Stimulated activated CD8-positive, alpha-beta memory T cell treated with anti-CD3 and anti-CD28 coated beads, Interleukin-7, amount 100 ng/mL, for 48 hours (primary cell): ENCODE data around the gene CHN1.
A peak's percentile ranks its signal among the peaks of the same experiment; 100 is the strongest.

ENCODE experiments used
- DNase-seq, 2 donors: peaks; one replicate each; pipeline ENCODE4 v3.0.0-alpha.2; 2020; ENCODE audit warnings: low read depth in 1 of 2; ENCODE audit errors: extremely low read depth in 1 of 2

Gene CHN1, protein sequence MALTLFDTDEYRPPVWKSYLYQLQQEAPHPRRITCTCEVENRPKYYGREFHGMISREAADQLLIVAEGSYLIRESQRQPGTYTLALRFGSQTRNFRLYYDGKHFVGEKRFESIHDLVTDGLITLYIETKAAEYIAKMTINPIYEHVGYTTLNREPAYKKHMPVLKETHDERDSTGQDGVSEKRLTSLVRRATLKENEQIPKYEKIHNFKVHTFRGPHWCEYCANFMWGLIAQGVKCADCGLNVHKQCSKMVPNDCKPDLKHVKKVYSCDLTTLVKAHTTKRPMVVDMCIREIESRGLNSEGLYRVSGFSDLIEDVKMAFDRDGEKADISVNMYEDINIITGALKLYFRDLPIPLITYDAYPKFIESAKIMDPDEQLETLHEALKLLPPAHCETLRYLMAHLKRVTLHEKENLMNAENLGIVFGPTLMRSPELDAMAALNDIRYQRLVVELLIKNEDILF

DNA sequence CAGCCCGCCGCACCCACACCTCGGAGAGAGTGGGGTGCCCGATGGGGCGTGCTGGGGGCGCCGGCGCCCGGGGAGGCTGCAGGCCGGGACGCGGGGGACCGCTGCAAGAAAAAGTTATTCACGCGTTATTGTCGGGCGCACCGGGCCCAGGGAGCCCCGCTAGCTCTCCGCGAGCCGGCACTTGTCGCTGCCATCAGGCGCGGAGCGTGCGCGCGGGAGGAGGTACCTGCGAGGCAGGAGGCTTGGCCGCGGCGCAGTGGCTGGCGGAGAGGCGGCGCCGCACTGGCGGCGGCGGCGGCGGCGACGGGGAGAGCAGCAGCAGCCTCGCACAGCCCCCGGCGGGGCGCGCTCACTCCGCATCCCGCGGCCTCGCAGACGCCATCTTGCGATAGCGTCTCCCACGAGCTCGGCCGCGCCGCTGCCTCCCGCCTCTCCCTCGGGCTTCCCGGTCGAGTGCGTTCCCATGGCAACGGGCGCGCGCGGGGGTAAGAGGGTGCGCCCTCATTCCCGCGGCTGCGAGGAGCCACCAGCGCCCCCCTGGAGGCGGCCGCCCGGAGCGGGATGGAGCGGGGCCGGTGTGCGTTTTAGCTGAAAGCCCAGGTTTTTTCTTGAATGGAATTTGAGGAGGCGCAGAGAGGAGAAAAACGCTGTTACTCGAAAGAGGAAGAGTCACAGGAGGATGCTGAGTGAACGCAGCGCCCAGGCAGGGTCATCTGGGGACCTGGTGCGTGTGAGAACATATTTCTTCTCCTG, at the start of gene CHN1:
TSS of gene CHN1 (minus strand) at position 402 of the 753 bp plus-strand sequence. CDS start 469 bp downstream, outside the sequence.
- DNase-seq, result peak; percentile 39 to 43

DNA sequence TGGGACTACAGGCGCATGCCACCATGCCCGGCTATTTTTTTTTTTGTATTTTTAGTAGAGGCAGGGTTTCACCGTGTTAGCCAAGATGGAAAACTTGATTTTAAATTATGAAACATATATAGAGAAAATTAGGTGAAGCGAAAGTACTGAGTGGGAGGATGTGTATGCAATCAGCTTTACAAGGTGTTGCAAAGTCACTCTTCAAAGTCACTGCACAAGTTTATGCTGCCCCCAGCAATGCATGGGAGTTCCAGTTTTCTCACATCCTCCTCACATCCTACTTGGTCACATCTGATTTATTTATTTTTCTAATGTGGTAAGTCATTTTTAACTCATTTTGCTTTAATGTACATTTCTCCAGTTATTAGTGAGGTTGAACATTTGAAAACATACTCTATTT, 49.2 kb upstream of the CHN1 start:
- DNase-seq, result no peak

DNA sequence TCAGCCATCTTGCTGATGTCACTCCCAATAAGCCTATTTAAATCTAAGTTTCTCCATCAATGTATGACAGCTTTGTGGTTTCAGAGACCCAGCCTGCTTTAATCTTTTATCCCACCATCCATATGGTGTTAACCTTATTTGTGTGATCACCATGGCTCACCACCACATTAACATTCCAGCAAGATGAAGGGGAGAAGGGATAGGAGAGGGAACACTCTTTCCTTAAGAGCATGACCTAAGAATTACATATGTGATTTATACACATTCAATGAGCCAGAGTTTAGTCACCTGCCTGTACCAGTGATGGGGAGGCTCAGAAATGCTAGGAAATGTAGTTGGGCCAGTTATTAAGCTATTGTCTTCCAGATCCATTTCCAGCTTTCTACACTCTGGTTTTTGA, 44.5 kb upstream of the CHN1 start:
- DNase-seq, result no peak

DNA sequence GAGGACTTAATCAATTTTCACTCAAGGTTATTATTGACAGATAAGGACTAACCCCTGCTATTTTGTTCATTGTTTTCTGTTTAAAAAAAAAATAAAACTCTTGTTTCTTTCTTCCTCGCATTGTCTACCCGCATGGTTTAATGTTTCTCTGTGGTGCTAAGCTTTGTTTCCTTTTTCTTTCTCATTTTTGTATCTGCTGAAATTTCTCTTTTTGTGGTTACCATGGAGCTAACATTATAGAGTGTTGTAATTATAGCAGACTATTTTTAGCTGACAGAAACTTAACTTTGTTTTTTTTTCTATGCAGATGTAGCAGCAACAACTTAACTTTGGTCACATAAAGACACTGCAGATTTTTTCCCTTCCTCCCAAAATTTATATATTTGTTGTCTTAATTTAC, 43.1 kb upstream of the CHN1 start:
- DNase-seq, result no peak

DNA sequence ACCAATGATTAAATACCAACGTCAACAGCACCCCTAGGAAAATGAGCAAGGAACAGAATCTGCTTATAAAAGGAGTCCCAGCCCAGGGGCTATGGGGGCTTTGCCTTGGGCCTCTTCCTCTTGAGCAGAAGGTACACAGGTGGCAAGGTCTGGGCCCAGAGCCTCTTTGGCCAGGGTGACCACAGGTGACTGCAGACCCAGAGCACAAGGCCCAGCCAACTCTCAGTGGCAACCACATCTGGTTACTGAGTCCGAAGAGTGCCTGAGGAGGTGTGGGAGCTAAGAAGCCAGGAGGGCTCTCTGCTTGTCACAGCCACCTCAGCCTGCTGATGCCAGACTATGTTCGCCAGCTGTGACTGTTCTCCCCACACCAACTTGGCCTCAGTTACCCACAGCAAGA, 34.3 kb upstream of the CHN1 start:
- DNase-seq, result no peak

DNA sequence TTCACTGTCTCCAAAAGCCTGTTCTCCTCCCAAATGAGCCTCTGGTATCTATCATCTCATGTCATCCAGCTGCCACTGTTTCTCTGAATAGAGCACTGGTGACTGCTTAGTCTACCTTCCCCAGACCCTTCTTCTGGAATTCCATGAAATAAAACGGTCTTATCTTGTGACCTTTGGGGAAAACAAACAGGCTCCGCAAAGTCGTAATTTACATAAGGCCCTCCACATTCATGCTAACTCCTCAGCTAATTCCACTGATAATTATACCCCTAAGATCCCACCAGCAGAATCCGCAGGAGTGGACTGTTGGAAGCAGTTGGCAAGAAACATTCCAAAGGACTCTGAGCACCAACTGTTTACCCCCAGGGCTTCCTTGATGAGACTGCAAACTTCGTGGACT, 33.9 kb upstream of the CHN1 start:
- no peak for DNase-seq

DNA sequence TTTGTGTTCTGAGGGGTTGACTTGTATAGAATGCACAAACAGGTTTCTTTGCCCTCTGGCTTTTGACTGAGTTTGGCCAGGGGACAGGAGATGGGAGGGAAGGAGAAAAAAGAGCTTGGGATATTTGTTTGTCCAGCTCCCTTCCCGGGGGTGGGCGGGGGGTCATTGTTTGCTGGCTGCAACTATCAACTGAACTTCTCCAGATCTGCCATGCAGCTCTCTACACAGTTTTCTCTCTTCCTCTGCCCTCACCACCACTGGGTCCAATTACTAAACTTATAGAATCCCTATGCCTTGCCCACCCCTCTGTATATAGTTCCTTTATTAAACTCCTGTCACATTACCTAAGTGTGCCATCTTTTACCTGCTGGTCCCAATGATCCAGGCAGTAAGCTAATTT, 32.8 kb upstream of the CHN1 start:
- no peak for DNase-seq

DNA sequence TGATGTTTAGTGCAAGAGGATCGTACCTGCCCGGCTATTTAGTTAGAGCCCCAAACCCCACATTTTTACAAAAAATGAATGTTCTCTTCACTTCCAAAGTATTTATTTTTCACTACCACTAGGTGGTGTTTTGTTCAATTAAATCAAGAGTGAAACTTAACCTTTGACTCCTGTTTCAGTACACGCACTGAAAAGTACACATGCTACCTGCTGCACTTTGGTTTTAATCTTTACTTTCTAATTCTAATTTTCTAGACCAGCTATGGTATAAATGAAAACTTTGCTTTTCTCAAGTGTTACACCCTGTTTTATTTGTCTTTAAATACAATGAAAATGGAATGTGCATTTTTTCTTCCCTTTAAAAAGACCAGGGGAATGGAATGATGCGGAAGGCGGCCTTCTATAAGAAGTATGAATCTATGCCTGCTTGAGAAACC, 31.4 kb upstream of the CHN1 start:
- DNase-seq, result no peak

DNA sequence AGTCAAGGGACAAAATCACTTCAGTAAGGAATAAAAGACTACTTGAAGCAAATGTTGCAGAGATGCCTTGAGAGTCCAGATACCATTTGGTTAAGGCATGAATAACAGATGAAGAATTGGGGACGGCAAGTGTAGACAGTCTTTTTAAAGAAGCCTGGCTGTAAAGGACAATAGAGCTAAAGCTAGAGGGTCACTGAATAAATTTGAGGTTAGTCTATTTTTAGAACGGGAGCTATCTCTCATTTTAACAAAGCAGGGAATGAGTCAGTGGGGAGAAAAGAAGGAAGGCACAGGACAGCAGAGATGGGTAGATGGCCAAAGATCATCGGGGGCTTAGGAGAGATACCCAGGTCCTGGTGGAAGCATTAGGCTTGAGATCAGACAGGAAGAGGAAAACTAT, 30.6 kb upstream of the CHN1 start:
- no peak for DNase-seq

DNA sequence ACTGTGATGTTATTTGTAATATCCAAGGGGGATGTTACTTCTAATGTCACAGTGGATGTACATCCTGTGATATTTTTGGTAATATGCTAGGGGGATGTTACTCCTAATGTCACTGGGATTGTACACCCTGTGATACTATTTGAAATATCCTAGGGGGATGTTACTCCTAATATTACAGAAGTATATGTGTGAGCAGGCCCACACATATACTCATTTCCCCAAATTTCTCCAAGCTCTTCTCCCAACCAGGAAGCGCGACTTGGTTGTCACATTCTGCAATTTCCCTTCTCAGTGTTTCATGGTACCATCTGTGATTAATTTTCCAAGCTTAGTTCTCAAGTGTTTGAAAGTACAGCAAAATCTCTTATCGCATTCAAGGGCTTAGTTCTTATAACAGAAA, 29.5 kb upstream of the CHN1 start:
- DNase-seq, result no peak

DNA sequence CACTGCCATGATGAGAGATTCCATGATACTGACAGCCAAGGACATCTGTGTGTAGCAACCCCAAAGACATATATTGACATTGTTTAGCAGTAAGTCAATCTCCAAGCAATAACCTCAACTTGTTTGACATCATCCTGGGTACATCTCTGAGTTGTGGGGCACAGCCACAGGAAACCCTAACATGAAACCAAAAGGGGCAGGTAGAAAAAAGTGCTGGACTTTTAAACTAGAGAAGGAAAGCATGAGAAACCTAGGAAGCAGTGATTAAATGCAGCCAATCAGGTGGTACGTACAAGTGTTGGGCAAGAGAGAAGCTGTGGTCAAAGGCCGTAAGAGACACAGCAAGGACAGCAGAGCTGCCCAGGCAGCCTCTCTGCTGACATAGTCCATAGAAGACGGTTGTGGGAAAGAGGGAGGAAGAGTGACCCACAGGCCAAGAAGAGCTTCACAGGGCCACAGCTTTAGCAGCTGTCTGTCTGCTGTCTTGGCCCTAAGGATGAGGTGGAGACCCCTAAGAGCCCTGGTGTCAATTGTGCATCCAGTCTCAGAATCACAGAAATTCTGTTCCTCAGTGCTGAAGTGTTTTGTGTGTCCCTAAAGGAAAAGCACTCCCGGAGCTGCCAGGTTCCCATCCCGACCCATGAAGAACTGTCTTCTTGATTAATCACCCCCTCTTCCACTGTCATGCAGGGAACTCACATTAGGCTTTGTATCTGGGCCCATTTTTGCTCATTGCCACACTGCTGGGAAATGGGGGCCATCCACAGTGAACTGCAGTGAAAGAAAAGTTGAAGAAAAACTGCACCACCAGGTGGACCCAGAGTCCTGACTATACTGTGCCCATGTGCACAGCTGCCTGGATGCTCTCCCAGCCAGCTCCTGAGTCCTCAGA, 25.4 kb upstream of the CHN1 start:
- no peak for DNase-seq

DNA sequence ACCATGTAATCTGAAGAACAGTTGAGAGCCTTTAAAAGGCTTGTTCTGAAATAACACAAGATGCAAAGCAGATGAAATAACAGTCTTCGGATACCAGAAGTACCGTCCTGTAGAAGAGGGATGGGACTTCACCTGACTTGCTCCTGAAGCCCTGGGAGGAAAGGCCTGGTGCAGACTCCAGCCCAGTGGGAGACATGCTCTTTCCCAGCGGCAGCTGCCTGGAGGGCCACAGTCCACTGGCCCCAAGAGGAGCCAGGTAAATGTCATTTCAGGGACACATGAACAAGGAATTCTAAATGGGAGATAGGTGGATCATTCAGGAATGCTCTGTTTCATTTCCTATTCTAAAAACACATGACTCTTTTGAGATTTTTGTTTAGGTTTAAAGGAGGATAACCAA, 22.6 kb upstream of the CHN1 start:
- DNase-seq, result no peak

DNA sequence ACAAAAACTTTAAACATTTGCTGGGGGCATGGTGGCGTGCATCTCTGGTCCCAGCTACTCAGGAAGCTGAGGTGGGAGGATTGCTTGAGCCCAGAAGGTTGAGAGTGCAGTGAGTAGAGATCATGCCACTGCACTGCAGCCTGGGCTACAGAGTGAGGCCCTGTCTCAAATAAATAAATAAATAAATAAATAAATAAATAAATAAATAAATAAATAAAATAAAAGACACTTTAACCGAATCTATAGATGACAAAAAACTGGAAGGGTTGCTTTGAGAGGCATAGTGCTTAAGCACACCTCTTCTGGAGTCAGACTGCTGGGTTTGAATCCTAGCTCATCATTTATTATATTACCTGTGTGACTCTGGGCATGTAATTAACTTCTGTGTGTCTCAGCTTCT, 21.2 kb upstream of the CHN1 start:
- no peak for DNase-seq

DNA sequence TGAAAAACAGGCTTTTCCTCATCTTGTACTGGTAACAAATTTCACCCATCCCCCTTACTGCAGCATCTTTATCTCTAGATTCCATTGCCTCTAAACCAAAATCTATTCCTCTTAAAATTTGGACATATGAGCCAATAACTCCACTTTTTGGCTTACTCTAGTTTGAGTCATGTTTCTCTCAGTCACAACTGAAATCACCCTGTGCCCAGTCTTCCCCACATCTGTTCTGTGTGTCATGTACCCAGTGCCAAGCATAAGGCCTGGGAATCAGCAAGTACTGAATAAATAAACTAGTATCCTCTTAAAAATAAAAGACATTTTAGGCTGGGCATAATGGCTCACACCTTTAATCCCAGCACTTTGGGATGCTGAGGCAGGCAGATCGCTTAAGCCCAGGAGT, 20.8 kb upstream of the CHN1 start:
- DNase-seq, result no peak

DNA sequence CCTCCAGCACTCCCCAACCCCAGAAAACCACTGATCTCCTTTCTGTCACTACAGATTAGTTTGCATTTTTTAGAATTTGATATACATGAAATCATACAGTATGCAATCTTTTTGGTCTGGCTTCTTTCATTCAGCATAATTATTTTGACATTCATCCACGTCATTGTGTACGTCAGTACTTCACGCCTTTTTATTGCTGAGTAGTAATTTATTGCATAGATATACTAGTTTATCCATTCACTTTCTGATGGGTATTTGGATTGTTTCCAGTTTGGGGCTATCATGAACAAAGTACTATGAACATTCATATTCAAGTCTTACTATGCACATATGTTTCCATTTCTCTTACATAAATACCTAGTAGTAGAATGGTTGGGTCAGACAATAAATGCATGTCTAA, 20.1 kb upstream of the CHN1 start:
- no peak for DNase-seq

DNA sequence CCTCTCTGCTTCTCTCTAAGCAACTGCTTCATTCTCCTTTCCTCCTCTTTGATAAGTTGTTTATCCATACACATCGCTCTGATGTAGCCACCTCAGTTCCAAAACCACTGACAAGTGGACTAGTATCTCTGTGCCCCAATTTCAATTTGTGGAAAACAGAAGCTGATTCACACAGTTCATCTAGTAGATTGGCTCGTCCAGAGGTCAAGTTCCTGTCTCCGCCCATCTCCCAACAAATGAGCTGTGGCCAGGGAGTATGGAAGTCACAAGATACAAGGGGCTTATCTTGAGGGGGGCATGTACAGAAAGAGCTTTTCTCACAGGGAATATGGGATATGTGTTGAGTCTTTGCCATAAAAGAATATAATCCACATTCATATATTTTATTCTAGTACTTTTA, 17.7 kb upstream of the CHN1 start:
- DNase-seq, result no peak

DNA sequence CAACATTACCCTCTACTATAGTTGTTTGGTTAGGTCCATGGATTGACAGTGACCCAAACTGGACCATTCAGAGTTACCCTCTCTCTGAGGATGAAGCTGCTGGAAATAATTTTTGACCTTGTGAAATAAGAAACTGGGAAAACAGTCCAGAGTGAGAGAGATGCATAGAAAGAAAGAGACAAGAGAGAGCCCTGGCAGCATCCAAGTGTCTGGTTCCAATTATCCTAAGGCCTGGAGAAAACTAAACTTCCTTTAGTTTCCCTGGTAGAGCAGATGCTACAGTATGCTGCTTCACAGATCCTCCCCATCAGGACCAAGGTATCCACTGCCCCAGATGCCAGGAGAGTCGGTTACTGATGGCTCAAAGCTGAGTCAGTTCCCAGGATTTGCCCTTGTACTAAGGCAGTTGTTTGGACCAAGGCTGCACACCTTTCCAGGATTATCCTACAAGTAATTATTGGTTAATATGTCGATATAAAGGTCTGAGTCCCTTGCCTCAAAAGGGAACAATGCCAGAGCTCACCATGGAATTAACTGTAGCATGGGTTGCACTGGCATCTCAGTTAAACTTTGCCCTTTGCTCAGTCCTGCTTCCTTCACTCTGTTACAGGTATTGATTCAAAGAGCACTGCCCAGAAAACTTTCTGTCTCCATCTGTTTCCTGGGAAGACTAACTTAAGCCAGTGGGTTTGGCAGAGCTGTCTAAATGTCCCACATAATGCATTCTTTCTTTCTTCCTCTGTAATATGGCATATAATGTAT, 14.6 kb upstream of the CHN1 start:
- no peak for DNase-seq

DNA sequence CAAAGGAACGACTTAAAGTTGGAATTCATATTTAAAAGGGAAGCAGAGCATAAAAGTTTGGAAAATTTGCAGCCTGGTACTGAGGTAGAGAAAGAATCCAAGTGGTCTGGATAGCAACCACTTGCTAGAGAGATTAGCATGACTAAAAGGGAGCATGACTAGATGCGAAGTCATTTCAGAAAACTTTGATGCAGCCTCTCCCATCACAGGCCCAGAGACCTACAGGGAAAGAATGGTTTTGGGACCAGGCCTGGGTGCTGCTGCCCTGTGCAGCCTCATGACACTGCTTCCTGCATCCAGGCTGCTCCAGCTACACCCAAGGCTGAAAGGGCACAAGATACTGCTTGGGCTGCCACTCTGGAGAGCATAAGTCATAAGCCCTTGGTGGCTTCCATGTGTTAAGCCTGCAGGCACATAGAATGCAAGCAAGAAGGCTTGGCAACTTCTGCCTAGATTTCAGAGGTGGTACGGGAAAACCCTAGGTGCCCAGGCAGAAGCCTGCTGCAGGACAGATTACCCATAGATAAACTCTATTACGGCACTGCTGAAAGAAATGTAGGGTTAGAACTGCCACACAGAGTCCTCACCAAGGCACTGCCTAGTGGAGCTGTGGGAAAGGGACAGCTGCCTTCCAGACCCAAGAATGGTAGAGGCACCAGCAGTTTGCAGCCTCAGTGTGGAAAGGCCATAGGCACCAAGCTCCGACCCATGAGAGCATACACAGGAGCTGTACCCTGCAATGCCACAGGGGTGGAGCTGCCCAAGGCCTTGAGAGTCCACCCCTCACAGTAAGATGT, 12.6 kb upstream of the CHN1 start:
- no peak for DNase-seq

DNA sequence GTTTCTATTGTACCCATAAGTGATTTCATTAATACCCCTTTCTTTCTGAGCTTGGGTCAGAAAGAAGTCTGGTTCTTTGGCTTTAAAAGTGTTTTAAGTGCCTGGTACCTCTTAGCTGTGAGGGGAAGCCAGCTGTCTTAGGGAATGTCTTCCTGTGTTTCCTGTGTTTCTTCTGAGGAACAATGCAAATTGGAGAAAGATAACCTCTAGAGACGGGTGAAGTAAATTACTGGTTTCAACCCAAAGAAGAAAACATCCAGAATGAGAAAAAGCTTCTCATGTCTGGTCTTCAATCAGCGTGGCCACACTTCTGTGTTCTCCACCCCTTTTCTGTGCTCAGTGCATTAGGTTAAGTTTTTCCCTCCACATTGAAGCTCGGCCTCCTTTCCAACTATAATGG, 10.2 kb upstream of the CHN1 start:
- no peak for DNase-seq

DNA sequence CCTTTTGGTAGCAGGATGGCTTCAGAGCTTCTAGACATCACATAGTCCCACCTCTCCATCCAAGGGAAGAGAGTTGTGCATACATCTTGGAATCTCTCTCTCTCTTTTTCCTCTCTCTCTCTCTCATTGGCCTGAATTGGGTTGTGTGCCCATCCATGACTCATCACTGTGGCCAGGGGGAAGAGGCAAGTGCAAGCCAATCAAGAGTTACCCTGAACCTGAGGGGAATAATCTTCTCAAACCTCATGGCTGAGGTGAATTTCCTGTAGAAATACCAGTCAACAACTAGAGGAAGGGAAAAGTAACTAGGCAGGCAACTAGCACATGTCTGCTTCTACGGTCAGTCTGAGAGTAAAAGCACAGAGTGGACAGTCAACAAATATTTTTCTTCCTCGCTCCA, 7.3 kb upstream of the CHN1 start:
- no peak for DNase-seq
